HG03103 (cell line): ENCODE data around the gene CD300E.
"Not testable (repeated sequence)": the region's sequence is repeated elsewhere in the genome, so short reads cannot be mapped to it uniquely, and the experiment has no call there.

Source experiments
- ATAC-seq: cut with Tn5 transposase; IDR thresholded peaks from one replicate; pipeline ENCODE4 v1.9.1; 2021; ENCODE audit warnings: low read depth; ENCODE audit not compliant: unreplicated experiment

CD300E gene

DNA sequence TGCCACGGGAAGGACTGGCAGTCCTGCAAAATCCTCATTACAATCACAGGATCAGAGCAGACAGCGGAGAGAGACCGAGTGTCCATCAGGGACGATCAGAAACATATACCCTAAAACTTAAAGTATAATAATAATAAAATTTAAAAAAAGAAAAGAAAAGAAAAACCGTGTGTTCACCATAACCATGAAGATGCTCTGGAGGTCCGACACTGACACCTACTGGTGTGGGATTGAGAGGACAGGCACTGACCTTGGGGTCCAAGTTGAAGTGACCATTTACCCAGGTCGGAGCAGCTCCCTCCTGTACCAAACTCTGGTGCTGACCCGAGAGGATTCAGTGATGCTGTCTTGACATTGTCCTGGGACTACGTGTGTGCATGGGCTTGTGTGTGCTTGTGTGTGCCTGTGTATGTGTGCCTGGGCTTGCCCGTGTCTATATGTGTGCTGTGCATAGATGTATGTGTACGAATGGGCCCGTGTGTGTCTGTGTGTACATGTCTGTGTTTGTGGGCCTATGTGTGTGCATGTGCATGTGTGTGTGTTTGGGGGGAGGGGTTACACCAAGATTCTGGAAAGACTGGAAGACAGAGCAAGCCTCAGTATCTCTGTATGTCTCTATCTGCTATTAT, 21.5 kb downstream of the CD300E start:
- no peak for ATAC-seq

DNA sequence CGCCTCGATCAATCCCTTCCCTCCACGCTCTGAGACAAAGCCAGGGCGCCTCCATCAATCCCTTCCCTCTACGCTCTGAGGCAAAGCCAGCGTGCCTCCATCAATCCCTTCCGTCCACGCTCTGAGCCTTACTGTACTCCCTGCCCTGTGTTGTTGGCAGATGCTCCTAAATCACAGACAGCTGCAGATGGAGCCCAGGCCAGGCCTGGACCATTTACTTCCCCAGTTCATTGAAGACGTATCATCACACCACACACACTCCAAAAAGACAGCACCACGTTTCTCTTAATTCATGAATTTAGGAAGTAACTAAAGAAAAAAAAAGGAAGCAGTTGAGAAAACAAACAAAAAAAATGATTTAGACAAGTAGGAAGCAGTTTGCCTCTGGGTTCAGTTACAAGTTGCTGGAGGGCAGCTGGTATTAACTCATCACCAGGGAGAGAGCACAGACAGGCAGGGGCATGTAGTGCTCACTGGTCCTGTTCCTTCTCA, 24.0 kb downstream of the CD300E start:
- no peak for ATAC-seq

DNA sequence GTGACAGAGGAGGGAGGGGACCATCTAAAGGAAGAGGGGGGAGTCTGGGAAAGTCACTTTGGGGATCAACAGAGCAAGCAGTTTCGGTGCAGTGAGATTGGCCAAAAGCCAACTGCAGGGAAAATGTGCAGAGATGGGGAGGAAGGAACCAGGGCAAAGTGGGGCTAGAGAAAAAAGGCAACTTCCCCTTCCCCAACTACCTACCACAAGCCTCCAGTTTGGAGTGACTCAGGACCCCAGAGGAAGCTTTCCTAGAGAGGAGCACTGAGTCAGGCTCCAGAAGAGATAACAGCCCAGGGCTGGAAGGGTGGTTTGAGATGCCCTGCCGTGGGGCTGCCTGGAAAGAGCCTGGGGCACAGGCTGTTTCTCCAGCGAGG, 24.5 kb downstream of the CD300E start:
- no peak for ATAC-seq

DNA sequence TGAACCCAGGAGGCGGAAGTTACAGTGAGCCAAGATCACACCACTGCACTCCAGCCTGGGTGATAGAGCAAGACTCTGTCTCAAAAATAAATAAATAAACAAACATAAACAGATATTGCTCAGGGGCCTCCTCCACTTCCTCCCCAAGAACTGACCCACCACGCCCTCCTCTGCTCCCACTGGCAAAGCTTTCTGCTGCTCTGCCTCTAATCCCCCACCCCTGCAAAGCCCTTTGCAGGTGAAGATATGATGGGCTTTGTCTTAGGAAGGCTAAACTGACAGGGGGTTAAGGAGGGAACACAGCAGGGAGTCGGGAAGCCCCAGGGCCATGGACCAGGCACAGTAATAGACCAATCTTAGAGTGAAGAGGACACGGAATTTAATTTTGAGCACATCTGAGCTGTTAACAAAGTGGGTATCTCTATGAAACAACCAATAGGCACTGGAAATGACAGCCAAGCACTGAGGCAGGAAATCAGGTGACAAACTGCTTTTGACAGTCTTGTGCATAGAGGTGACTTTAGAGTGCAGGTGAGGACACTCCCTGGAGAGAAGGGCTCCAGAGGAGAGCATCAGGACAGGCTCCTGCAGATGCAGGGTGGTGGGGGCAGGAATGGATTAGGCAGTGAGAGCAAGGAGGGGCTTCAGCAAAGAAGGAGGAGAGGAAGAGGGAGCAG, 25.1 kb downstream of the CD300E start:
- no peak for ATAC-seq

DNA sequence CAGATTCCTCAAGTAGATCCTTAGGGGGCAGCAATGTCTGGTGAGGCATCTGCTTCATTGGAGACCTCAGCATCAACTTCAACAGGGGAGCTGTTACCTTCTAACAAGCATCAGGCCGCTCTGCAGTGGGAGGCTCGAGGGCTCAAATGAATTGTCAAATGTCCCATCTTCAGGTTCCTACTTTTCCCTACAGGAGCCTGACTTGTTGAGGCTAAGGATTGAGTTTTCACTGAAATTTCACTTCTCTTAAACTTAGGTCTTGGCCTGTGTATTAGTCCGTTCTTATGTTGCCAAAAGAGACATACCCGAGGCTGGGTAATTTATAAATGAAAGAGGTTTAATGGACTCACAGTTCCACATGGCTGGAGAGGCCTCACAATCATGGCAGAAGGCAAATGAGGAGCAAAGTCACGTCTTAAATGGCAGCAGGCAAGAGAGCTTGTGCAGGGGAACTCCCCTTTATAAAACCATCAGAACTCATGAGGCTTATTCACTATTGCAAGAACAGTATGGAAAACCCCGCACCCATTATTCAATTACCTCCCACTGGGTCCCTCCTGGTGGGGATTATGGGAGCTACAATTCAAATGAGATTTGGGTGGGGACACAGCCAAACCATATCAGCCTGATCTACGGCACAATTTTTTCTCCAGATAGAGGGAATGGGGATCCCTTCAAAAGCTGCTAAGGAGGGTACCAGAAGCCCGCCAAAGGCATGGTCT, 26.3 kb downstream of the CD300E start:
- no peak for ATAC-seq

DNA sequence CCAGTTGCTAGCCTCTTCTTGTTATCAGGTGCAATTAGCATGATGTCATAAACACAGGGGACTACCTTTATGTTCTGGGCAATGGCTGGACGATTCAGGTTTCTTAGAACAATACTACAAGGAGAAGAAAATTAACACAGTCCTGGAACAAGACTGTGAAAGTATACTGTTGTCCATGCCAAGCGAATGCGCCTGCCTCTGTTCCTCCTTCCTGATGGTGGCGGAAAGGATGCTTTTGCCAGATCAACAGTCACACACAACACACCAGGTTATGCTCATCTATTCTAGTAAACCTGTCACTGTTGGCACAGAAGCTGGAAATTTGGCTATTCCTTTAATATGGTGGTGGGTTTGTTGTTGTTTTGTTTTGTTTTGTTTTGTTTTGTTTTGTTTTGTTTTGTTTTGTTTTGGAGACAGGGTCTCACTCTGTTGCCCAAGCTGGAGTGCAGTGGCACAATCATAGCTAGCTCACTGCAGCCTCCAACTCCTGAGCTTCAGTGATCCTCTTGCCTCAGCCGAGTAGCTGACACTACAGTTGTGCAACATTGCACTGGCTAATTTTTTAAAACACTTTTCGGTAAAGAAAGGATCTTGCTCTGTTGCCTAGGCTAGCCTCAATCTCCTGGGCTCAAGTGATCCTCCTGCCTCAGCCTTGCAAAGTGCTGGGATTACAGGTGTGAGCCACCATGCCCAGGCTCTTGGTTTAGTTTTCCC, 28.3 kb downstream of the CD300E start:
- no peak for ATAC-seq

DNA sequence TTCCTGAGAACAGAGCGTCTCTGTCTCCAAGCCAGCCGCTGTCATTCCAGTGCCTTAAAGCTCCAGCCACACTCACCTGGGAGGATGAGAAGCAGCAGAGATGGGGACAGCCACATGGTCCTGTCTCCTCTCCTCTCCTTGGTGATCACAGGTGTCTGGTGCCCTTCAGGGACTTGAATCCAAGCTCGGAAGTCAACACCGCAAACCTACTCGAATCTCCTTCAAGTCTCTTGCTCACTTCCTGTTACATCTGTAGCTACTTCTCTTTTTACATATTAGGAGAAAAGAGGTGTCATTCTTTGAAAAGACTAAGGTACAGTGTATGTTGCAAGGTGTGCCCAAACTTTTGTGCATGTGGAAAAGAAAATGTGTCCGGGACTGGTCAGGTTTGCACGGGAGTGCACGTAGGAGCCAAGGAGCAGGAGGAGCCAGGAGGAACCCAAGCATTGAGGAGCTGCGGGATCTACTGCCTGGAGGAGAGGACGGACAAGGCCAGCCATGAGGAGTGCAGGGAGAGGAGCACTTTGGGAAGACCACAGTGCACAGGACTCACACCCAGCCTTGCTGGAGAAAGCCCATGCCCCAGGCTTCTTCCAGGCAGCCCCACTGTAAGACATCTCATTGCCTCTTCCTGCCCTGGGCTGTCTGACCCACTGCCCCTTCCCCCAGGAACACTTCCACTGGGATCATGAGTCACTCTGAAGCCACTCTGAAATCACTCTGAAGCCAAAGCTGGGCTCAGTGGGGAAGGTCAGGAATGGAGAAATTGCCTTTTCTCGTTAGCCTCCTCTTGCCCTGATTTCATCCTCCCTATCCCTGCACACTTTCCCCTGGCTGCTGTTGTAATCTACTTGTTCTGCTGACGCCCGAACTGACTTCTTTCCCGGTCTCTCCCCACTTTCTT, 31.2 kb downstream of the CD300E start, which contains the start of gene CD300LD:
TSS of gene CD300LD (minus strand) at position 197 of the 904 bp plus-strand sequence. CDS start at position 116, 81 bp downstream.
- ATAC-seq = no peak

DNA sequence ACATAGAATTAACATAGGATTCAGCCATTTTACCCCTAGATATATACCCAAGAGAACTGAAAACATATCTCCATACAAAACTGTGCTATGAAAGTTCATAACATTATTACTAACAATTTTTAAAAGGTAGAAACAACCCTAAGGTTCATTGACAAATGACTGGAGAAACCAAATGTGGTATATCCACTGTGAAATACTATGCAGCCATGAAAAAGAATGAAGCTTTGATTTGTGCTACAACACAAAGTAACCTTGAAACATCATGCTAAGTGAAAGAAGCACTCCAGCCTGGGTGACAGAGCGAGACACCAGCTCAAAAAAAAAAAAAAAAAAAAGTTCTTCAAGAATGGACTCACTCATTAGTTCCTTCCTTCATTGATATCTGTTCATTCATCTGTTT, 32.0 kb downstream of the CD300E start:
- no peak for ATAC-seq

DNA sequence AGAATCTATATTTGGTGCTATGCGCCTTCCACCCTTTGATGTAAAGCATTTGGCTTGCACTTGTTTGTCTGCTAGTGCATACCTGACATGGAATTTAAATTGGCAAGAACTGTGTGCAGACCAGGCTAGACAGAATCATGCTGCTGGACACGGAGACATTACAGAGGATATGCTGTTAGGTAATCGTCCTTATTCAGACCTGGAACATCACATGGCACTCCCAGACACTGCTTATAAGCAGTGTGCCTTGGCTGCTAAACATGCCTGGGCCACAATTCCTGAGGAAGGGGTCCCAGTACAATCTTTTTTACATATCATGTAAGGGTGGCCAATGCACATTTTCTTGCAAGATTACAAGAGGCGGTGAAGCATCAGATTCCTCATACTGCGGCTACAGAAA, 37.8 kb downstream of the CD300E start:
- ATAC-seq = no peak

DNA sequence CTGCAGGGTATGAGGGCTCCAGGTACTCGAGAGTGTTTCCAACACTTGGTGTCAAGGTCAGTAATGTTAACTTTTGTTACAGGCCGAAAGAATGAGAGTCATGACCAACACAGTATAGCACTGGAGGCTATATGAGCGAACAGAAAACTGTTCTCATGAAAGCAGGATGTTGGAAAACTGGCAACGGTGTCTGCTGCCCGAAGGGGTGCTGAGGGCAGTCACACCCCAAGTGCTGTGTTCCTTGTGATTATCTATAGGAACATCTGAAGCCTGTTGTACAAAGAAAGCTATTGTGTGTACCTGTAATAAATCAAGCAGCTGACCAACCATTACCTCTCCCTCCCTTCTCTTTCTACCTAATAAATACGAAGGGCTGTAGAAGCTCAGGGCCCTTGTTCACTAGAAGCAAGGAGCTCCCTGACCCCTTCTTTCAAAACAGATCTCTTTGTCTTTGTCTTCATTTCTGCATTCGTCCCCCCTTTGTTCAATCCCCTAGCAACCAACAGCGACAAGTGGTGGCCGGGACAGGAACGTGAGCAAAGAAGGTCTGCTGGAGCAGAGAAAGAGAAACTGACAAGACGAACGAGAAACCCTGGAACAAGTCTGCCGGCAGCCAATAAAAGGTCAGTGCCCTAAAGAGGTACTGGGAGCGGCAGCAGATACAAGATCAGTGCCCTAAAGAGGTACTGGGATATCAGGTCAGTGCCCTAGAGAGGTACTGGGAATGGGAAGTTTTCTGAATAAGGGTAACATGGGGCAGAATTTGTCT, 39.1 kb downstream of the CD300E start:
- no peak for ATAC-seq

DNA sequence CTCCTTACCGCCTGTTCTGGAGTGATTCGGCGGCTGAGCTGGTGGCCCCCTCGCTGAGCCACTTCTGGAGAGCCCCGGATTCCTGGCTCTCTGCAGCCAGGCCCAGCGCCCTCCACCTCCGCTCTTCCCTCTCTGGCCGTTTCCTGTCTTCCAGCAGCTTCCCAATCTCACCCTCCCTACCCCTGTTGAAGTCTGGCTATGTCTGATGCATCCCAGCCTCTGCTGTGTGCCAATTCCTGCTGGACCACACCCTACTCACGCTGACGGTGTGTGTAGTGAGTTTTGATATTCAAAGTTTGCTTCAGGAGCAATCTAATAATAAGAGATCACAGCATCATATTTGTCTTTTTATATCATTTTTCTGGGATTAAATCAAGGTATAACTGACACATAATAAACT, 40.9 kb downstream of the CD300E start:
- no peak for ATAC-seq

DNA sequence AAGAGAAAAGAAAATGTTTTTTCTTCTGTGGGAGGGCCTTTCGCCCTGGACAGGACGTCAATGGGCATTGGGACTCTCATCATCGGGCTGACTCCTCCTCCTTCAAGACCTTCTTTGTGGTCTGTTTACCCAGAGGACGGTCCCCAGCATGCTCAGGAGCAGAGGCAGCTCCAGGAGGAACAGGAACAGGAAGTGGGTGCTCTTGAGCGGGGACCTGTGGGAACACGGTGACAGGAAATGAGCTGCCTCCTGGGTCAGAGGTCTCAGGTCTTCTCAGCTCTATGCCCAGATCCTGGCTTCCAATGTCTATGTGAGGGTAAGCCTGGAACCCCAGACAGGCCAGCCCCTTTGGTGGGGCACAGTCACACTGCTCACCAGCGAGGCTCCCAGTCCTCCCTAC, 43.6 kb downstream of the CD300E start:
- no peak for ATAC-seq

DNA sequence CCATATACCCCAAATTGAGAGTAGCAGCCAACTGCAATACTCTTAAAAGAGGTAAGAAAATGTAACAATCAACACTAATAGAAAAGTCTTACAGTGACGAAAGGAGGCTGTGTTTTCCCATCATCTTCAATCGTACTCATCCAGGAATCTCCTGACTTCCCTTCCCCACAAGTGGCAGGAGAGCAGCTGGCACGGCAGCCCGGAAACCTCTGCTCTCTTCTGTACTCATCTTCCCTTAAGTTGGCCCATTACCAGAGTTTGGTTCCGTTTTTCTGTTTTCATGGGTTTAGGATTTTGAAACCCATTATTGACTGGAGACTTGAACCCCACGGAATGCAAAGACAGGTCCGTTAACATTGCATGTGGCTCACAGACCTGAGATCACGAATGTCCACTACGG, 44.6 kb downstream of the CD300E start:
- no peak for ATAC-seq

DNA sequence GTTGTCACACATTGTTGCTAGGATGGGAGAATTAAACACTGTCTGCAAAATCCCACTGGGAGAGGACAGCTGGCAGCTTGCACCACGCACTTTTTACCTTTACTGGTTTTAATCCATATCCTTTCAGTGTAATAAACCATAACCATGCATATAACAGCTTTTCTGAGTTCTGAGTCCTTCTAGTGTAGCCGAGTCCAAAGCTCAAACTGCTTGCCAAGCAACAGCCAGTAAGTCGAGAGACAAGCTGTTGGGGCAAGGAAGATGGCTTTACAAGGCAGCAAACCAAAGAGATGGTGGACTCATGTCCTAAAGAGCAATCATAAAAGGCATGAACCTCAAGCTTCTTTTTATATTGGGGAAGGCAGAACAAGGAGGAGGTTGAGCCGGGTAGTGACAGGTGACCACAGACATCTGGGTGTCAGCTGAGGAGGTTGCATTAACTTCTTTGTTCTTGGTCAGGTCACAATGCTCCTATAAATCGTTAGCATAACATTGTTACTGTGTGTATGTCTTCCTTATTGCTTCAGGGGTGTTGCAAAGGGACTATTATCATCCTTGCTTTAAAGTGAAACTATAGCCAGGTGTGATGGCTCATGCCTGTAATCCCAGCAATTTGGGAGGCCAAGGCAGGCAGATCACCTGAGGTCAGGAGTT, 48.9 kb downstream of the CD300E start:
- no peak for ATAC-seq

DNA sequence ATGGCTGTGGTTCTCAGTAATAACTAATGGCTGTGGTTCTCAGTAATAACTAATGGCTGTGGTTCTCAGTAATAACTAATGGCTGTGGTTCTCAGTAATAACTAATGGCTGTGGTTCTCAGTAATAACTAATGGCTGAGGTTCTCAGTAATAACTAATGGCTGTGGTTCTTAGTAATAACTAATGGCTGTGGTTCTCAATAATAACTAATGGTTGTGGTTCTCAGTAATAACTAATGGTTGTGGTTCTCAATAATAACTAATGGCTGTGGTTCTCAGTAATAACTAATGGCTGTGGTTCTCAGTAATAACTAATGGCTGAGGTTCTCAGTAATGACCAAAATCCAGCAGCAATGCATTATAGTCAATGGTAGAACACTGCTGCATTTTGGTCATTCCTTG, 49.9 kb downstream of the CD300E start:
- not testable (repeated sequence) for ATAC-seq

DNA sequence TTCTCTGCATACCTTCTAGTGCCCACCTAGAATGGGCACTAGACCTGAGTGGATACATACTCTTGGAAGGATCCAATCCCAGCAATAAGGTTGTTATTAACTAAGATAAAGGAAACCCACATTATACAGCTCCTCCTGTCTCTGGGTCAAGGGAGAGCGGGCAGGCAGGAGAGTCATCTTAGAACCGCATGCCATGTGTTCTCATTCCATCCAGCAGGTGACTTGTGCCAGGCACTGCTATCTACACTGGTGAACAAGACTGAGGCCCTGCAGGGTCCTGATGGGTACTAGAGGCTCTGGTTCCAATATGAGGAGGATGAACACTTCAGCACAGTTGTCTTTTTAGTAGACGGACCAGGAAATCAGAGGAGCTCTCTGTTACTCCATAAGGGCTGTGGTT, 50.4 kb downstream of the CD300E start:
- no peak for ATAC-seq

DNA sequence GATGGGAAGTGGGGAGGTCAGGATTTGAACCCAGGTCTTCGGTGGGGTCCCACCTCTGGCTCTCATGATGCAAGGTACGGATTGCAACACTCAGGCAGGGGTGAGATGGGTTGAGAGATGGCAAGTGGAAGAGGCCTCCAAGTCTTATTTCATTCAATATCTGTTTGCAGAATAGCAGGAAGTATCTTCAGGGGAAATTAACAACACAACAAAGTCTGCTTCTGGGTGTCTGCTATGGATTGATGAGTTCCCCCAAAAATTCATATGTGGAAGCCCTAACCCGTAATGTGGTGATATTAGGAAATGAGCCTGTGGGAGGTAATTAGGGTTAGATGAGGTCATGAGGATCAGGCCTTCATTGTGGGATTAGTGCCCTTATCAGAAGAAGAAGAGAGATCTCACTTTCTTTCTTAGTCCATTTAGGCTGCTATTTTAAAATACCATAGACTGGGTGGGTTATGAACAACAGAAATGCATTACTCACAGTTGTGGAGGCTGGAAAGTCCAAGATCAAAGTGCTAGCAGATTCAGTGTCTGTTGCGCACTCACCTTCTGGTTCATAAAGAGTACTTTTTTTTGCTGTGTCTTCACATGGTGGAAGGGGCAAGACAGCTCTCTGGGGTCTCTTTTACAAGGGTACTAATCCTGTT, 51.8 kb downstream of the CD300E start:
- ATAC-seq = no peak
